Liver (tissue), 3 donors: ENCODE results near the gene DEFB113.
"Not testable (repeated sequence)": the region's sequence is repeated elsewhere in the genome, so short reads cannot be mapped to it uniquely, and the experiment has no call there.

ENCODE experiments used
- ATF3 ChIP-seq: IDR thresholded peaks from 2 replicates; pipeline ENCODE4 v1.6.1; 2016; ENCODE audit warnings: antibody characterized with exemption
- CTCF ChIP-seq: fragments of 150-350 bp; IDR thresholded peaks from 2 replicates; pipeline ENCODE4 v1.5.1; 2017; ENCODE audit warnings: improper control_type of control experiment, low read depth, low read length; ENCODE audit not compliant: missing input control
- EGR1 ChIP-seq, 2 donors: IDR thresholded peaks; 2 replicates each; pipeline ENCODE4 v1.6.1; 2016 to 2018; ENCODE audit warnings: antibody characterized with exemption in 2 of 2, low read depth in 2 of 2
- FOXA2 ChIP-seq: IDR thresholded peaks from 2 replicates; pipeline ENCODE4 v1.6.1; 2016; ENCODE audit warnings: antibody characterized with exemption
- HNF4A ChIP-seq, 2 donors: conservative IDR thresholded peaks; 2 replicates each; pipeline ENCODE4 v1.6.1; 2016; ENCODE audit warnings: antibody characterized with exemption in 2 of 2, mild to moderate bottlenecking in 2 of 2
- MAX ChIP-seq: IDR thresholded peaks from 2 replicates; pipeline ENCODE4 v1.6.1; 2016; ENCODE audit warnings: antibody characterized with exemption
- REST ChIP-seq: IDR thresholded peaks from 2 replicates; pipeline ENCODE4 v1.6.1; 2016; ENCODE audit warnings: antibody characterized with exemption, mild to moderate bottlenecking
- SP1 ChIP-seq: IDR thresholded peaks from 2 replicates; pipeline ENCODE4 v1.6.1; 2018; ENCODE audit warnings: antibody characterized with exemption, mild to moderate bottlenecking
- TAF1 ChIP-seq: conservative IDR thresholded peaks from 2 replicates; pipeline ENCODE4 v1.6.1; 2016; ENCODE audit warnings: antibody characterized with exemption, mild to moderate bottlenecking
- donor health status: healthy.
- donor health status: healthy.

GRCh38 chr6:49944068-49944467 is 25.4 kb downstream of the DEFB113 start:
- not testable (repeated sequence) for TF ChIP-seq CTCF; FOXA2; MAX; EGR1 (IDR thresholded peaks at IDR 0.05; ENCODE audit: low read depth in 2 of 2); ATF3; REST; HNF4A (conservative IDR thresholded peaks at IDR 0.05); TAF1; SP1
